Esophagus muscularis mucosa (tissue), 4 donors: ENCODE results near the gene DEDD. TPM values are rescaled to one million over a fixed set of nuclear protein-coding genes. Genes with fewer than 3 reads are reported as not detected.
"Not testable (repeated sequence)": the region's sequence is repeated elsewhere in the genome, so short reads cannot be mapped to it uniquely, and the experiment has no call there.

Experiments
- DNase-seq: peaks from one replicate; pipeline ENCODE4 v3.0.0-alpha.2; 2017; ENCODE audit errors: extremely low spot score
- H3K27ac ChIP-seq, 4 donors: fragments of 200-600 bp; sonication (generic); replicated peaks in 1 of 4; 1 replicate in 3 of 4; 2 replicates in 1 of 4; pipeline ENCODE4 v1.5.1; 2016 to 2019; ENCODE audit warnings: mild to moderate bottlenecking in 1 of 4
- H3K27me3 ChIP-seq, 4 donors: fragments of 200-600 bp; sonication (generic); one replicate each; pipeline versions ENCODE4 v1.5.1 to v1.6.0; 2016 to 2019
- H3K36me3 ChIP-seq, 4 donors: fragments of 200-600 bp; sonication (generic); one replicate each; pipeline ENCODE4 v1.5.1; 2016 to 2019
- H3K4me1 ChIP-seq, 4 donors: fragments of 200-600 bp; sonication (generic); one replicate each; pipeline ENCODE4 v1.5.1; 2016 to 2019
- H3K4me3 ChIP-seq, 4 donors: fragments of 200-600 bp; sonication (generic); 1 replicate in 2 of 4; 2 replicates in 2 of 4; pipeline ENCODE4 v1.5.1; 2016 to 2019; ENCODE audit warnings: mild to moderate bottlenecking in 4 of 4, moderate library complexity in 1 of 4
- H3K9me3 ChIP-seq, 4 donors: fragments of 200-600 bp; sonication (generic); 1 replicate in 3 of 4; 2 replicates in 1 of 4; pipeline ENCODE4 v1.5.1; 2016 to 2019
- CTCF ChIP-seq, 3 experiments: fragments of 200-600 bp in 2 of 3; fragments of 450-650 bp in 1 of 3; sonication (generic) in 2 of 3; IDR thresholded peaks; one replicate each; pipeline ENCODE4 v1.5.1; 2017 to 2019; ENCODE audit warnings: antibody characterized with exemption in 3 of 3, mild to moderate bottlenecking in 2 of 3, moderate library complexity in 1 of 3
- EP300 ChIP-seq: sonication (generic); formaldehyde crosslinking; IDR thresholded peaks from one replicate; pipeline ENCODE4 v1.6.1; 2017; ENCODE audit warnings: antibody characterized with exemption
- POLR2A ChIP-seq: fragments of 450-650 bp; IDR thresholded peaks from one replicate; pipeline ENCODE4 v1.6.1; 2017; ENCODE audit warnings: antibody characterized with exemption, moderate library complexity, mild to moderate bottlenecking, low read depth
- POLR2AphosphoS5 ChIP-seq, 2 donors: sonication (generic); formaldehyde crosslinking; IDR thresholded peaks; one replicate each; pipeline ENCODE4 v1.6.1; 2017; ENCODE audit warnings: antibody characterized with exemption in 2 of 2
- WGBS: methylation state at CpG from one replicate; pipeline ENCODE4 v1.1.5; 2018; 5-methylcytosine and 5-hydroxymethylcytosine counted together
- intact Hi-C: fragments of 100-400 bp; cut with DNase I; formaldehyde crosslinking; loops from one replicate; pipeline ENCODE4 v1.15.1; 2023
- total RNA-seq, 4 donors: library from RNA; depleted of rRNA; stranded (reverse); fragments of >200 nt; gene quantifications; one replicate each; pipeline versions ENCODE4 v1.1.0 to v1.2.1, GENCODE V29; 2016

Gene DEDD
- total RNA-seq, 4 donors from 2014 or later = 37.0 to 82.5 (median 47.7) TPM

GRCh38 chr1:161117759-161118581, 14.5 kb downstream of the DEDD start, which contains the start of the genes NIT1 and PFDN2:
NIT1 (plus strand) TSS chr1:161118105; CDS start chr1:161118177, 72 bp downstream.
PFDN2 (minus strand) TSS chr1:161118037; CDS start chr1:161118026, 11 bp downstream.
- no peaks in the 10 kb centered on the region for H3K9me3 ChIP-seq
- H3K27me3 ChIP-seq = no peaks in the 10 kb centered on the region
- H3K27ac ChIP-seq = peak within 1 kb of the TSS; percentile 93 to 96 (median 95)
- peak within 1 kb of the TSS; percentile 88 to 99 (median 96) for H3K4me3 ChIP-seq
- WGBS = 0% methylated on average over 15 of the region's 58 CpGs
- H3K36me3 ChIP-seq = peaks cover 26 to 41% (median 32%) of the 10 kb centered on the region in 4 donors
- intact Hi-C loops = loop anchor here (10.0 kb wide), 1 partner anchor 283 kb away; no protein-coding TSS in a partner anchor
- DNase-seq = peak; percentile 95
- peaks cover 47 to 73% (median 55%) of the 10 kb centered on the region in 4 donors for H3K4me1 ChIP-seq
- TF ChIP-seq EP300 (no peak), POLR2A (peak; percentile 90), POLR2AphosphoS5 (IDR thresholded peaks at IDR 0.05) (peak; percentile 95 to 98)

GRCh38 chr1:161115961-161116360, 16.5 kb downstream of the DEDD start:
- H3K27me3 ChIP-seq, H3K27ac ChIP-seq, H3K9me3 ChIP-seq, H3K4me3 ChIP-seq, DNase-seq: not testable (repeated sequence)
- peaks cover 52 to 77% (median 66%) of the 10 kb centered on the region in 4 donors for H3K4me1 ChIP-seq
- intact Hi-C loops = loop anchor here (10.0 kb wide), 1 partner anchor 281 kb away; no protein-coding TSS in a partner anchor
- H3K36me3 ChIP-seq = peaks cover 7 to 21% (median 12%) of the 10 kb centered on the region in 4 donors
- WGBS = 91% methylated on average over 5 of the region's 6 CpGs

GRCh38 chr1:161115132-161115711, 17.2 kb downstream of the DEDD start:
- H3K9me3 ChIP-seq = no peaks in the 10 kb centered on the region
- no peaks in the 10 kb centered on the region for H3K27me3 ChIP-seq
- peaks cover 0 to 13% (median 4%) of the 10 kb centered on the region in 4 donors for H3K36me3 ChIP-seq
- TF ChIP-seq EP300 (no peak), CTCF (IDR thresholded peaks at IDR 0.05) (no peak), POLR2A (no peak), POLR2AphosphoS5 (IDR thresholded peaks at IDR 0.05) (no peak)
- 89% methylated on average over 12 of the region's 12 CpGs for WGBS
- DNase-seq = no peak
- peaks cover 52 to 70% (median 60%) of the 10 kb centered on the region in 4 donors for H3K4me1 ChIP-seq
- no peak overlapping the region for H3K27ac ChIP-seq
- no peak overlapping the region for H3K4me3 ChIP-seq
- intact Hi-C loops = loop anchor here (10.0 kb wide), 1 partner anchor 280 kb away; no protein-coding TSS in a partner anchor

GRCh38 chr1:161114556-161114955, 17.9 kb downstream of the DEDD start:
- Histone ChIP-seq H3K27me3 (no peaks in the 10 kb centered on the region), H3K4me1 (peaks cover 45 to 64% (median 54%) of the 10 kb centered on the region in 4 donors), H3K4me3 (no peak overlapping the region), H3K9me3 (no peaks in the 10 kb centered on the region), H3K36me3 (peaks cover 0 to 18% (median 4%) of the 10 kb centered on the region in 4 donors), H3K27ac (no peak overlapping the region)
- intact Hi-C loops = loop anchor here (10.0 kb wide), 1 partner anchor 280 kb away; no protein-coding TSS in a partner anchor
- DNase-seq = no peak
- no peak for TF ChIP-seq EP300
- TF ChIP-seq POLR2A = no peak
- no peak for TF ChIP-seq POLR2AphosphoS5 (IDR thresholded peaks at IDR 0.05)
- no peak for TF ChIP-seq CTCF (IDR thresholded peaks at IDR 0.05)
- WGBS = 85% methylated on average over 2 of the region's 2 CpGs

- Histone ChIP-seq H3K27me3 (no peaks in the 10 kb centered on the region), H3K4me1 (peaks cover 39 to 57% (median 47%) of the 10 kb centered on the region in 4 donors), H3K9me3 (no peaks in the 10 kb centered on the region), H3K36me3 (peaks cover 3 to 21% (median 6%) of the 10 kb centered on the region in 4 donors), H3K27ac (no peak overlapping the region), H3K4me3 (no peak overlapping the region)
- 68% methylated on average over 1 of the region's 1 CpG for WGBS
- DNase-seq = no peak
- TF ChIP-seq POLR2AphosphoS5 (IDR thresholded peaks at IDR 0.05) (no peak), POLR2A (no peak), EP300 (no peak), CTCF (IDR thresholded peaks at IDR 0.05) (no peak)
- intact Hi-C loops = loop anchor here (10.0 kb wide), 1 partner anchor 279 kb away; no protein-coding TSS in a partner anchor
Measured at GRCh38 chr1:161113915-161114314, 18.6 kb downstream of the DEDD start.
